ENCODE results near the gene APLN.

DNA sequence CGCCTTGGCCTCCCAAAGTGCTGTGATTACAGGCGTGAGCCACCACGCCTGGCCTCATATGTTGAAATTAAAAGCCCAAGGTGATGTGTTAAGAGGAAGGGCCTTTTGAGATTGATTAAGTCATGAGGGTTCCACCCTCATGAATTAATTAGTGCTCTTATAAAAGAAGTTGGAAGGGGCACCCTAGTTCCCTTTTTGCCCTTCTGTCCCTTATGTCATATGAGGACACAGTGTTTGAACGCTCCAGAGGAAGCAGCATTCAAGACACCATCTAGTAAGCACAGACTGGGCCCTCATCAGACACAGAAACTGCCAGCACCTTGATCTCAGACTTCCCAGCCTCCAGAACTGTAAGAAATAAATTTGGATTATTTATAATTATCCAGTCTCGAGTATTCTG, 5.1 kb upstream of the APLN start:
- TF ChIP-seq, protein P1, sequence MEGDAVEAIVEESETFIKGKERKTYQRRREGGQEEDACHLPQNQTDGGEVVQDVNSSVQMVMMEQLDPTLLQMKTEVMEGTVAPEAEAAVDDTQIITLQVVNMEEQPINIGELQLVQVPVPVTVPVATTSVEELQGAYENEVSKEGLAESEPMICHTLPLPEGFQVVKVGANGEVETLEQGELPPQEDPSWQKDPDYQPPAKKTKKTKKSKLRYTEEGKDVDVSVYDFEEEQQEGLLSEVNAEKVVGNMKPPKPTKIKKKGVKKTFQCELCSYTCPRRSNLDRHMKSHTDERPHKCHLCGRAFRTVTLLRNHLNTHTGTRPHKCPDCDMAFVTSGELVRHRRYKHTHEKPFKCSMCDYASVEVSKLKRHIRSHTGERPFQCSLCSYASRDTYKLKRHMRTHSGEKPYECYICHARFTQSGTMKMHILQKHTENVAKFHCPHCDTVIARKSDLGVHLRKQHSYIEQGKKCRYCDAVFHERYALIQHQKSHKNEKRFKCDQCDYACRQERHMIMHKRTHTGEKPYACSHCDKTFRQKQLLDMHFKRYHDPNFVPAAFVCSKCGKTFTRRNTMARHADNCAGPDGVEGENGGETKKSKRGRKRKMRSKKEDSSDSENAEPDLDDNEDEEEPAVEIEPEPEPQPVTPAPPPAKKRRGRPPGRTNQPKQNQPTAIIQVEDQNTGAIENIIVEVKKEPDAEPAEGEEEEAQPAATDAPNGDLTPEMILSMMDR (IDR thresholded peaks at IDR 0.05; ENCODE audit: low read depth, low read length, poor library complexity, severe bottlenecking), result no peak
- TF ChIP-seq EZH2phosphoT487 (IDR thresholded peaks at IDR 0.05; ENCODE audit: borderline replicate concordance, low read length), result no peak
